ENCODE results near the gene POU2F1.
A peak's percentile ranks its signal among the peaks of the same experiment; 100 is the strongest.
"Not testable (repeated sequence)": the region's sequence is repeated elsewhere in the genome, so short reads cannot be mapped to it uniquely, and the experiment has no call there.

The POU2F1 gene

GRCh38 chr1:167231873-167232450, 11.3 kb downstream of the POU2F1 start:
- DNase-seq, result no peak

GRCh38 chr1:167232801-167233200, 12.1 kb downstream of the POU2F1 start:
- no peak for DNase-seq

GRCh38 chr1:167233373-167233772, 12.7 kb downstream of the POU2F1 start:
- DNase-seq, result no peak

GRCh38 chr1:167237000-167237399, 16.3 kb downstream of the POU2F1 start:
- DNase-seq, result no peak

GRCh38 chr1:167238713-167239112, 18.0 kb downstream of the POU2F1 start:
- no peak for DNase-seq

- DNase-seq, result no peak
Measured at GRCh38 chr1:167239257-167239656, 18.6 kb downstream of the POU2F1 start.

GRCh38 chr1:167244244-167244643, 23.6 kb downstream of the POU2F1 start:
- DNase-seq, result peak; percentile 6 to 52 (median 31)

- not testable (repeated sequence) for DNase-seq
Measured at GRCh38 chr1:167245168-167245567, 24.5 kb downstream of the POU2F1 start.

GRCh38 chr1:167246971-167247370, 26.3 kb downstream of the POU2F1 start:
- no peak for DNase-seq

GRCh38 chr1:167247754-167248153, 27.1 kb downstream of the POU2F1 start:
- no peak for DNase-seq

- DNase-seq, result no peak
Measured at GRCh38 chr1:167248707-167249642, 28.3 kb downstream of the POU2F1 start.

- no peak for DNase-seq
Measured at GRCh38 chr1:167249702-167250101, 29.0 kb downstream of the POU2F1 start.

- DNase-seq, result no peak
Measured at GRCh38 chr1:167250482-167250881, 29.8 kb downstream of the POU2F1 start.

GRCh38 chr1:167251472-167251871, 30.8 kb downstream of the POU2F1 start:
- no peak for DNase-seq

- no peak for DNase-seq
Measured at GRCh38 chr1:167252986-167253385, 32.3 kb downstream of the POU2F1 start.

- no peak for DNase-seq
Measured at GRCh38 chr1:167258858-167259257, 38.2 kb downstream of the POU2F1 start.

- no peak for DNase-seq
Measured at GRCh38 chr1:167262836-167263235, 42.1 kb downstream of the POU2F1 start.

- no peak for DNase-seq
Measured at GRCh38 chr1:167263344-167263743, 42.7 kb downstream of the POU2F1 start.

- DNase-seq, result peak in 3 of 4 experiments; percentile 16 to 73 (median 63)
Measured at GRCh38 chr1:167263819-167264464, 43.3 kb downstream of the POU2F1 start.

- no peak for DNase-seq
Measured at GRCh38 chr1:167266965-167267364, 46.3 kb downstream of the POU2F1 start.

GRCh38 chr1:167268347-167268787, 47.7 kb downstream of the POU2F1 start:
- no peak for DNase-seq

- no peak for DNase-seq
Measured at GRCh38 chr1:167270349-167271092, 49.8 kb downstream of the POU2F1 start.

Measured in suppressor macrophage (primary cell).